ENCODE measurements around the gene FKBP2.

The FKBP2 gene

DNA sequence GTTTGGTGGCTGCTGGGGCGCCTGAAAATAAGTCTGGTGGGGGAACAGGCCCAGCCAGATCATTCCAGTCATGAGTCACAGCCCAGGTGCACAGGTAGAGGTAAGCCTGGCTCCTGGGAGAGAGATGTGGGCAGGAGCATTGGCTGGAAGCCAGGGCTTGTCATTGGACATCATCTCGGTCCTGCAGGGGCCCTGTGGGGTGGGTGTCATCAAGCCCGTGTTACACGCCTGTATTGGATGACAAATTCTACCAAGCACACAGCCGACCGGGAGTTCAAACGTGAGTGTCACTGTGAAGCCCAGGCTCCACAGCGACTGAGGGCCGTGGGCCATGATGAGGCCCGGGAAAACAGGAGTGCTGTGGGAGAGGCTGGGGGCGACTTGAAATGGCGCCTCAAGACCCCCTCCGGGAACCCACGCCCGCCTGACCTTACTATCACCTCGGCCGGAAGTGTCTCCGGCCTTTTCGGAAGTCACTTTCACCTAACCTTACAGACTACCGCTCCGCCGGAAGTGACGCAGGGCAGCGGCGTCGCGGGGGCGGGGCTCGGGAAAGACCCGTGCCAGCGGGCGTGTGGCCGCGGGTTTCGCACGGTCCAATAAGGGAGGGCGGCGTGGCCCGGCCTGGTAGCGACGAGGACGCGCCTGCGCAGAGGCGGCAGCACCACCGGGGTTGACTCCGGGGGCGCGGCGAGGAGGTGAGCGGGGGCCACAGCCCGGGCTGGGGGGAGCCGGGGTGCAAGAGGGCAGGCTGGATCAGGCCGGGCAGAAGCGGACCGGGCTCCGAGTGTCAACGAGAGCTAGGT, at the start of gene FKBP2:
TSS of gene FKBP2 (plus strand) at position 661 of the 806 bp plus-strand sequence. CDS start 1,293 bp downstream, outside the sequence.
- peak; percentile 97 for DNase-seq (ENCODE audit: low read depth in 2 of 2)

DNA sequence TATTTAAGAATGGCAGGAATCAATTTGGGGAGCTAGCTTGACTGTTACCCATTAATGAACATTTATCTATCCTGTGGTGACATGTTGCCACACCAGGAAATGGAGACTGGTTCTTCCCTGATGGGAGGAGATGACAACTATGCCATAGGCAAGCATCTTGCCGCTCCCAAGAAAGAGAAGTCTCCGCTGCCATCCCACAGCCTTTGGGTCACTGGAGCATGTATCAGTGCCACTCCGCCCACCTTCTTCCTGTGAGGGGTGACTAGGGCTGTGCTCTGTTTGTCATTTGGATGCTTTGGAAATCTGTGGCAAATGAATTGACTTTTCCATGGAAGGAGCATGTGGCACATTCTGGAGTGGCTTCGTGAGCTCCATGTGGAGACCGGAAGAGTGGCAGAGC, 48.5 kb upstream of the FKBP2 start:
- DNase-seq (ENCODE audit: low read depth in 2 of 2), result no peak

DNA sequence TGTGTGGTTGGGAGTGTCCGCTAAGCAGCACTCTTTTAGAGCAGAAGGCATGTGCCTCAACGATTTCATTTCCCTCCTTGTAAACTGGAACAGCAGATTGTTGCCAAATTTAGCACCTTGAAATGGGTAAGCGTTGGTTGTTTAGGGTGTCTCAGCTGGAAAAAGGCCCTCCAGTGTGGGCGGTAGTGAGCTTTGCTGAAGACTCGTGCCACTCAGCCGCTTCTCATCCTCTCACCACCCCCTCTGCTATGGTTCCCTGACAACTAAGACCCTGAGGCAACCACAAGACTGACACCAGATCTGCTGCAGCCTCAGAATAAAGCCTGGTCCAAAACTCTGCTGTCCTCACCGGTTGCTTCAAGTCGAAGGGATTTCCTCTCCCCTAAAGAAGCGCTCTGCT, 44.3 kb upstream of the FKBP2 start:
- DNase-seq (ENCODE audit: low read depth in 2 of 2), result no peak

DNA sequence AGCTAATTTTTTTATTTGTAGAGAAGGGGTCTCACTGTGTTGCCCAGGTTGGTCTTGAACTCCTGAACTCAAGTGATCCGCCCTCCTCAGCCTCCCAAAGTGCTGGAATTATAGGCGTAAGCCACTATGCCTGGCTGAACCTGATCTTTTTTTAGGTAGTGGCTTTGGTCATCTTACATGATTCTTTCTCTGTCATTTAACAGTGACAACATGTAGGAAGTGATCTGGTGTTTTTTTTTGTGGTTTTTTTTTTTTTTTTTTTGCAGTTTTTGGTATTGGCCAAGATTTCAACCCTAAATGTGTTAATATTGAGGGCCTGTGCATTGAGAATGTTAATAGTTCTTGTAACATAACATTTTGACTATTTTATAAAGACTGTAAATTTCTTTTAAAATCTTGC, 42.4 kb upstream of the FKBP2 start:
- no peak for DNase-seq (ENCODE audit: low read depth in 2 of 2)

DNA sequence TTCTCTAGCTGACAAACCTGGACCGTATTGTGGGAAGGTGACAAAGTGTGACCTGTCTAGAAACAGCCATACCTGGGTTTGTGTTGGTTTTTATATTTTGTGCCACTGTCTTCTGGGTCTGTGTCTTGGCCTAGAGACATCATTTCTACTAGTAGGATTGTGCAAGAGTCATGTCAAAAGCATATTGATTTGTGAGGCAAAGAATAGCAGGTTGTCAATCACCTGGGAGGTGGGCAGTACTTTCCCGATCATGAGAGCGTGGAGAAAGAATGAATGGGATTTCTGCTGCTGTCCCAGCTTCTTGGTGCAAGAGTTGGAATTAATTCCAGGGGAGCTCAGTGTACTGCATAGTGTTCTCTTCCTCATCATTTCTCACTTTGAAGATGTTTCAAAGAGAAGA, 39.4 kb upstream of the FKBP2 start:
- no peak for DNase-seq (ENCODE audit: low read depth in 2 of 2)

DNA sequence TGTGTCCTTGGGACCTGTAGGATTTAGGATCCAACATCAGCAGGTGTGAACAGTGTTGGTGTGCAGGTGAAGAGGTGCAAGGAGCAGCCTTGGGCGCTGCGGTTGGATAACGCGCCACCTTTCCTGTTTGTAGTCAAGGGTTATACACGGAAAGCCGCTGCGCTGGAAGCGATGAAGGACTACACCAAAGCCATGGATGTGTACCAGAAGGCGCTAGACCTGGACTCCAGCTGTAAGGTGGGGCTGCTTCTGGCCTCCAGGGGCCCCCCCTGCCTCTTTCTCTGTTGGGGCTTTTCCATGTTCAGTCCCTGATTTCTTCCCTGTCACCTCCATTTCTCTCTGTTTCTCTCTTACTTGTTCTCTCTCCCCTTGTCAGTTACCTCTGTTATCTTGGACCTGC, 37.9 kb upstream of the FKBP2 start:
- no peak for DNase-seq (ENCODE audit: low read depth in 2 of 2)

- no peak for DNase-seq (ENCODE audit: low read depth in 2 of 2)
Measured at GRCh38 chr11:64203421-64204079, 37.3 kb upstream of the FKBP2 start.

- DNase-seq (ENCODE audit: low read depth in 2 of 2), result no peak
Measured at GRCh38 chr11:64204080-64204440, 36.8 kb upstream of the FKBP2 start.

- DNase-seq (ENCODE audit: low read depth in 2 of 2), result peak; percentile 63 to 70
Measured at GRCh38 chr11:64204464-64204989, 36.4 kb upstream of the FKBP2 start.

DNA sequence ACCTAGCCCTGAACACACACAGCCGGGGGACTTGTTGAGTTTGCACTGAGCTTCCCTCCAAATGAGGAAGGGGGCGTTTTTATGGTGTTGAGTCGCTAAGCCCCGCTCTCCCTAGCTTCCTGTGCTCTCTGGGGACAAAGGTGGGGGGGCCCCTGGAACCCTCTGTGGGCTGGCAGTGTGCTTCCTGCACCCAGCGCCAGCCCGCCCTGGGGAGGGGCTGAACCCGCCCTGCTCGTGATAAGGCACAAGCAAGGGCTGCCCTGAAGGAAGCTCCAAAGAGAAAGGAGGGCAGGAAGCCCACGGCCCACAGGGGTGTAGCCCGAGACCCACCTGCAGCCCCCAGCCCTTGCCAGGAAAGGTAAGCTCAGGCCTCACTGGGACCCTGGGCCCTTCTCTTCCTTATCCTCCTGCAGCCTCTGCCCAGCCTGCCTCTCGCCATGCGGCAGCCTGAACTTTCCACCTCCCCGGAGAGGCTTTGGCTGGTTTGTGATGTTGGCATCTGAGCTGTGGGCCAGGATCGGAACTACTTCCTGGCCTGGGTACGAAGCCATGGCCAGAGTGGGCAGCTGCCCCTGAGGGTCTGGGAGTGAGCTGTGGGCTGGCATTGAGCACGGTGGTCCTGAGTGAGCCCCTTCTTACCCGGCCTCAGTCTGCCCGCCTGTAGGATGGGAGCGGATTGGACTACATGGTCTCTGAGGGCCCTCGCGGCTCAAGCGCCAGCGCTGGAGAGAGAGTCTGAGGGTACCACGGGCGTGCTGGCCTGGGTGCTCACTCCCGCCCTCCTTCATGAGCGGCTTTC, 34.2 kb upstream of the FKBP2 start, which contains the start of gene FERMT3:
TSS of gene FERMT3 (plus strand) at position 265 of the 799 bp plus-strand sequence. CDS start 644 bp downstream, outside the sequence.
- peak; percentile 63 to 72 for DNase-seq (ENCODE audit: low read depth in 2 of 2)

DNA sequence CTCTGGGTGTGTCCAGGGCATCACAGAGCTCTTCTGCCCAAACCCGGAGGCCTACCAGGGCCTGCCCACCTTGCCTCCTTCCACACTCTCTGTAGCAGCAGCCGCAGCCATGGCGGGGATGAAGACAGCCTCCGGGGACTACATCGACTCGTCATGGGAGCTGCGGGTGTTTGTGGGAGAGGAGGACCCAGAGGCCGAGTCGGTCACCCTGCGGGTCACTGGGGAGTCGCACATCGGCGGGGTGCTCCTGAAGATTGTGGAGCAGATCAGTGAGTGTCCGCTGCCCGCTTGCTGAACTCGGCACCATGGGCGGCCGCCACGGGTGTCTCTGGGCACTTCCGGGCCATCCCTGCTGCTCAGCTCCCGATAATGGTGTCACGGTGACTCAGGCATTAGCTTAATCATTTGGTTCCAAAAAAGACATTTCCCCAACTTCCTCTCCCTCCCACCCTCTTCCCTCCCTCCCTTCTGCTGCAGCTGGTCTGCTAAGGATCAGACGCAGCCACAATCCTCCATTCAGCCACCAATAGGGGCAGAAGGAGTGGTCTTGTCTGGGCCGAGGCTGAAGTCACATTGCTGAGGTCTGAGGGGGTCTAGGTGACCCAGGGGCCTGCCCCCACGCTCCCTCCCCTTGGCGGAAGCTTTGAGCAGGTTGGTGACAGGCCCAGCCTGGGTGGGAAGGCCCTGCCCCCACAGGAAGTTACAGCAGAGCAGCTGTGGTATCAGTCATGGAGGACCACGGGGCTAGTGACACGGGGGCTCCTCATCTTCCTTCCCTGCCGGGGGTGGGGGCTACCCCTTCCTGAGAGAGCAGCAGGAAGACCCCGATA, 33.4 kb upstream of the FKBP2 start:
- peak; percentile 68 to 84 for DNase-seq (ENCODE audit: low read depth in 2 of 2)

GRCh38 chr11:64208086-64208795, 32.7 kb upstream of the FKBP2 start:
- DNase-seq (ENCODE audit: low read depth in 2 of 2), result no peak

- DNase-seq (ENCODE audit: low read depth in 2 of 2), result no peak
Measured at GRCh38 chr11:64208796-64209562, 31.9 kb upstream of the FKBP2 start.

DNA sequence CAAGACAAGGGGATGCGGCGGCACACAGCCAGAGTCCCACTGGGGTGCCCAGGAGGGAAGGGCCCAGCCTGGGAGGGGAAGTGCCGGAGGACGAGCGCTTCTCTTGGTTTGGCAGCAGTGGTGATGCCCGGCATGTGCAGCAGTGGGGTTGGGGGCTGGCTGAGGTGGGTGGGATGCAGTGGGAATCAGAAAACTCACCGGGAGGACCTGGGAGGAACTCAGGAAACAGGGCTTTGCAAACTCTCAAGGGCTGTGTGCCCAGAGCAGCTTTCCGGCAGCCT, 31.4 kb upstream of the FKBP2 start:
- DNase-seq (ENCODE audit: low read depth in 2 of 2), result no peak

DNA sequence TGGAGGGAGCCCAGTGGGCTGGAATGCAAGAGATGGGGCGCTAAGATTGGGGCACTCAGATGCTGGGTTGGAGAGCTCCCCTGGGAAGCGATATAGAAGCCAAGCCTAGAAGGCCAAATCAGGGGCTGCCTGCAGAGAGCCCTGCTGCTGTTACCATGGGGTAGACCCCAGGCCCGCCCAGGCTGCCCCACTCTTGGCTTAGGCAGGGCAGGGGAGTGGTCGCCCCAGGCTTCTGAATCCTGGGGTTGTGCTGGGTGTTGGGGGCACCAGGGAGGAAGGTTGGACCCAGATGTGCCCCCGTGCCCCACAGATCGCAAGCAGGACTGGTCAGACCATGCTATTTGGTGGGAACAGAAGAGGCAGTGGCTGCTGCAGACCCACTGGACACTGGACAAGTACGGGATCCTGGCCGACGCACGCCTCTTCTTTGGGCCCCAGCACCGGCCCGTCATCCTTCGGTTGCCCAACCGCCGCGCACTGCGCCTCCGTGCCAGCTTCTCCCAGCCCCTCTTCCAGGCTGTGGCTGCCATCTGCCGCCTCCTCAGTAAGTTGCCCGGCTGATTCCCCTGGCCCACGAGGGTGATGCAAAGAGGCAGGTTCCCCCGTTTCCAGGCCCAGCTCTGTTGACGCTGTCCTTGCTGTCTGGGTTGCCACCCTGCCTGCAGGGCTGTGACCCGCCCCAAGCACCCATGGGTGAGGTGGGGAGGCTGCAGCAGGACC, 30.4 kb upstream of the FKBP2 start:
- DNase-seq (ENCODE audit: low read depth in 2 of 2), result no peak

DNA sequence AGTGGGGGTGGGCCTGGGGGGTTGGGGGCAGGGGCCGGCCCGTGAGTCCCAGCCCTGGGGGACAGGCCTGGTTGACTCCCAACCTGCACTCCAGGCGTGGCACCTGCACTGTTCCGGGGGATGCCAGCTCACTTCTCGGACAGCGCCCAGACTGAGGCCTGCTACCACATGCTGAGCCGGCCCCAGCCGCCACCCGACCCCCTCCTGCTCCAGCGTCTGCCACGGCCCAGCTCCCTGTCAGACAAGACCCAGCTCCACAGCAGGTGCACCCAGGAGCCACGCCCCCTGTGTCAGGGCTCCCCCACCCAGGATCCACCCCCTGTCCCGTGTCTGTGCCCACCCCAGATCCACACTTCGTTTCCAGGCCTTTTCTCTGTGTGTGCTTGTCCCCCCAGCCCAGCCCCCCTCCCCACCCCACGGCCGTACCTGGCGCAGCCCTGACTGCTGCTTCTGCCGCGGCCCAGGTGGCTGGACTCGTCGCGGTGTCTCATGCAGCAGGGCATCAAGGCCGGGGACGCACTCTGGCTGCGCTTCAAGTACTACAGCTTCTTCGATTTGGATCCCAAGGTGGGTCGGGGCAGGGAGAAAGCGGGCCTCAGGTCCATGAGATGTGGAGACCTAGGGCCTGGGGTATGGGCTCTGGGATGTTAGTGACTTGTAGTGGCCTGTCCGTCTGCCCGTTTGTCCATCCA, 29.6 kb upstream of the FKBP2 start:
- no peak for DNase-seq (ENCODE audit: low read depth in 2 of 2)

DNA sequence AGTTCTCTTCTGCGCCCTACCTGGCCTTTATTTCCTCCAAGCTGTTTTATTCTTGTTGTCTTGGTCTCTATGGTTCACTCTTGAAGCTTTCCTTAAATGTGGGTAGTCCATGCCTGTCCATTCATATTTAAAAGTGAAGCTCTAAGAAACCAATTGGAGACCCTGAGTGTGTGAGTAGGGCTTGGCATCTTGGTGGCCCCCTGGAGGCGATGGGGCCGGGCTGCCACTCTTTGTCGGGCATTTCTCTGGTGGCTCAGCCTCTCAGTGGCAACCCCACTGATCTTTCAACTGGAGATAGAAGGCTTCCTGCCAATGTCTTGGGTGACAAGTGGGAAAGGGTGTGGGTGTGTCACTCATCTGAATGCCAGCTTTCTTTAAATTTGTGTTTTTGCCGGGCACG, 24.0 kb upstream of the FKBP2 start:
- no peak for DNase-seq (ENCODE audit: low read depth in 2 of 2)

GRCh38 chr11:64218628-64219353, 22.1 kb upstream of the FKBP2 start:
- DNase-seq (ENCODE audit: low read depth in 2 of 2), result no peak
